HL-60/S4 (cell line): ENCODE measurements around the gene CCDC137.
"Not testable (repeated sequence)": the region's sequence is repeated elsewhere in the genome, so short reads cannot be mapped to it uniquely, and the experiment has no call there.

Experiments
- in situ Hi-C: fragments of 300-500 bp; cut with MboI; formaldehyde crosslinking; loops from 2 replicates; pipeline ENCODE4 v1.14.3; 2022; ENCODE audit warnings: low sequenced_read_pairs

Gene CCDC137

DNA sequence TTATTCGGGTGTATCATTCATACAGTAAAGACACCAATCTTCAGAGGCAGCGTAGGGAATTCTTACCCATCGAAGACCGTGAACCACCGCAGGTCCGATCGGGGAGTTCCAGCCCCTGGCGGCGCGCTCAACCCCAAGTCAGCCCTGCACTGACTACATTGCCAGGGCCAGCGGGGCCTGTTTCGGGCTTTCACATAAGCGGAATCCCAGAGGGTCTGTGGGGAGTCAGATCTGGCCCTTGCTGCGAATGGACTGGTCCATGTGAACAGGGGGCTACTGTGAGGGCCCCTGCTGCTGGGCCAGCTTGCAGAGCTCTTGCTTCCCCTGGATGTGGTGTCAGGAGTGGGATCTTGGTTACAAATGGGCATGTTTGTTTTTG lies 17.8 kb upstream of the CCDC137 start:
- in situ Hi-C loops: no loop called here

DNA sequence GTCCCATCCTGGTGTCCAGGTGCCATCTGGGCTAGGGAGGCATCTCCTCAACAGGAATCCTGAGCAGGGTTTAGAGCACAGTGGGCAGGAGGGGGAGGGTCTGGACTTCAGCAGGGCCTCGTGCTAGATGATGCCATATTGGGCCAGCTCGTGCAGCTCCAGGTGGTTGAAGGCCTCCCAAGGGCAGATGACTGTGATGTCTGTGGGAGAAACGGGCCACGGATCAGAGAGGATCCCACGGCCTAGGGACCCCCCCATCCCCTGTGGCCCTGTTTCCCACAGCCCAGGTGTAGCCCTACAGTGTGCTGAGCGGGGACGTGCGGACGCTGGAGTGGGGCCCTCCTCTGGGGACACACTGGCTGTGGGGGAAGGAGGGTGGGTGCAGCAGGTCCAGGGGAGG lies 15.6 kb upstream of the CCDC137 start:
- in situ Hi-C loops: no loop called here

DNA sequence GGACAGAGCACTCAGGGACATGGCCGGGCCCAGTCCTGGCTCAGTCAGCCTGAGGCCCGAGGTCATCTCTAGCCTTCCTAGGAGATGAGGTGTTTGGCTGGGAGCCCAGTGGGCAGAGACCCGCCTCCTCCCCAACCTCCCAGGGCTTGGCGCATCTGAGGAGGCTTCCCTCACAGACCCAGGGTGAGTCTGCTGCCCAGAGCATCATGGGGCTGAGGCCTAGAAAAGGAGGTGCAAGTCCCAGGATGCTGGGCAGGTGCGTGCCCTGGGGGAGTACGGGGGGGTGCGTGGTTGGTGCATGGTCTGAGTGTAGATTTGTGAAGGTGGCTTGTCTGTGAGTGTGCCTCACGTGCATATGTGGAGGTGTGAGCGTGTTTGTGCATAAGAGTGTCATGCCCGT lies 14.8 kb upstream of the CCDC137 start:
- in situ Hi-C loops: no loop called here

DNA sequence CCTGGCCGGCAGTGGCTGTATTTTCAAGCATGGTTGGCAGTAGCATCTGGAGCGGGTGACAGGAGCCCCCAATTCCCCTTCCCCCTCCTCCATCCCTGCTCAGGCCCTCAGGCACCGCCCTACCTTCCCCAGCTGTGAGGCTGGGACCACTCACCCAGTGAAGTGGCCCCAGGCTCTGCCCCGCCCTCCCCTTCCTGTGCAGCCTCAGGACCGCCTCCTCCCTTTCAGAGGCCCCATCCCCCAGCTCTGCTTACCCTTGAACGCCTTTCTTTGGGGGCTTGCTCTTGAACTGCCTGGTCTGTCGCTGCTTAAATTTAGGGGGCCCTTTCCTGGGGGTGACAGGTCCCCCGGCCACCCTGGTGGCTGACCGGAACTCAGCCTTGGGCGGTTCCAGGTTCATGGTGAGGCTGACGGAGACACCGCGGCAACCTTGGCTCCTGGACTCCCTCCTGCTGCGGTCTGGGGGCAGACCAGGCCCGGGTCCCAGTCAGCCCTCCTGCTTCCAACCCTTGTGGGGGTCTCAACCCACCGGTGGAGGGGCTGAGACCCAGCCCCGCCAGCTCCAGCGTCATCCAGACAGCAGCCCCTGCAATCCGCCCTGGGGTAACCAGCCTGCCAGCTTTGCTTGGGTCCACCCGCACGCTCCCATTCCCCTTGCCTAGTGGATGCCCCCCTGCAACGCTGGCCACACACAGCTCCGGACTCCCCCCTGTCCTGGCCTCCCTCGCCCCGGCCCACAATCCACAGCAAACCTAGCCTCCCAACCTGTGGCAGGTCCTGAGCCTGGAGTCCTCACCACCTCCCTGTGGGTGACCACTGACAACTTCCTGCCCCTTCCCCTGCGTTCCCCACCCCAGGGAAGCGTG lies 13.4 kb upstream of the CCDC137 start:
- in situ Hi-C loops: no loop called here

DNA sequence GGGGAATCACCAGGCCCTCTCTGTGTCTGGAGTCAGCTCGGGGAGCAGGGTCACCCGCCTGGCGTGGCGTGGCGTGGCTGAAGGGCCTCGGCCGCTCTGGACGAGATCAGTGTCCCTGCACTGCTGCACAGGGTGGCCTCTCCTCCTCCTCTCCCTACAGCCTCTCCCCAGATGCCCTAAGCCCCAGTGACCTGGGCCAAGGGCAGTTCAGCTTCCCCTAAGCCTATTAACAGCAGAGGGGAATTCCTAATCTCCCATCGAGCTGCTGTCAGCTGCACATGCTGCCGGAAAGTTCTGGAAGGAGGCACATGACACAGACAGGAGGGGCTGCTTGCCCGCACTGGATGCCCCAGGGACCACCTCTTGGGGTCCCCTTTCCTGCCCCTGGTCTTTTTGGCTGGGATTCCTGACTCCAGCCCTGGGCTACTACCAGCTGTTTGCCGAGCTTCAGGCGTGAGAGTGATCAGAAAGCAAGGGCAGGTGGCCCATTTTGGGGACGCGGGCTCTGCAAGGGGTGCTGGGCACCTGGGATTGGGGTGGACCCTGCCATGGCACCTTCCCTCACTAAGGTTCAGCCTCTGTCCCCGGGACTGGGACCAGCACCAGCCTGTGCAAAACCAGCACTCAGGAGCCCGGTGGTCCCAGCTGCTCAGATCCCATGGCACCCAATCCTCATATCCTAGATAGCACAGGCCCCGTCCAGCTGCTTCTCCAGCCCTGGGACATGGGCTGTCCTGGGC lies 11.0 kb upstream of the CCDC137 start:
- in situ Hi-C loops: no loop called here

DNA sequence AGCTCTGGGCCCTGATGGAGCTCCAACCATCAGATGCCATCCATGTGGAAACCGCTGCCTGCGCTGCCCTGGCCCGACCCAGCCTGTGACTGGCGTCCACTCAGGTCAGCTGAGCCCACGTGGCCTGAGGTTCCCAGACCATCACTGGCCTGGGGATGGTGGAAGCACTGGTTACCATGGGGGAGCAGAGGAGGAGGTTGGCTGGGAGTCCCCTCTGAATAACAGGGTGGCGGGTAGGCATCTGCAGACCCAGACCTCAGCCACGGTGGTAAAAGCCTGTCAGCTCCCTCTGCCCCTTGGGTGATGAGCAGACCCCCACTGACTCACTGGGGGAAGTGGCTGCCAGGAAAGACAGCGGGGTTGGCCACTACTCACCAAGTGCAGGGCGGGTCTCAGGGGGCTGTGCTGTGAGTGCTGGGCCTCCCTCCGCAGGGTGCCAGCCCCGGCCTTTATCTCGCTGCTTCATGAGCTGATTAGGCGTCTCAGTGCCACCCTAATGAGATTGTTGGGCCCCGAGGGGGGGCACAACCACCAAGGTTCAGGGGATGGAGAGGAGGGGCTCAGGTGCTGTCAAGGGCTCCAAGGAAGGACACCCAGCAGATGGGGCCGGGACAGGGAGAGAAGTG lies 10.3 kb upstream of the CCDC137 start, which contains the start of gene PDE6G:
TSS of gene PDE6G (minus strand) at position 425 of the 626 bp plus-strand sequence. CDS start 3,237 bp downstream, outside the sequence.
- in situ Hi-C loops: no loop called here

DNA sequence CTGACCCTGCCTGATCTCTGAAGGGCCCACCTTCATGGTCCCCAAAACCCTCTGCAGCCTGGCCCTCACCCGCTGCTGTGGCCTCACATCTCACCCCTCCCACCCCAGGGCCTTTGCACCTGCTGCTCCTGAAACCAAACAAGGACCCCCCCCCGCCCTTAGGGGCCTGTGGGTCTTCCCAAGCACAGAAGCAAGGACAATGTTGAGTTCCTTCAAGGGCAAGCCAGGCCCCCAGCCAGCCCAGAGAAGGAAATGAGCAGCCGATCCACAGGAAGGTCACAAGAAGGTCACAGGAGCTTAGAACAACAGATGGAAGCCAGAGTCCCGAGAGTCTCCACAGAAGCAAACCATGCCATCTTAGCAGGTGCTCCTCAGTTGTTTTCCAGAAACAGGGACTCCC lies 9.7 kb upstream of the CCDC137 start:
- in situ Hi-C loops: no loop called here

DNA sequence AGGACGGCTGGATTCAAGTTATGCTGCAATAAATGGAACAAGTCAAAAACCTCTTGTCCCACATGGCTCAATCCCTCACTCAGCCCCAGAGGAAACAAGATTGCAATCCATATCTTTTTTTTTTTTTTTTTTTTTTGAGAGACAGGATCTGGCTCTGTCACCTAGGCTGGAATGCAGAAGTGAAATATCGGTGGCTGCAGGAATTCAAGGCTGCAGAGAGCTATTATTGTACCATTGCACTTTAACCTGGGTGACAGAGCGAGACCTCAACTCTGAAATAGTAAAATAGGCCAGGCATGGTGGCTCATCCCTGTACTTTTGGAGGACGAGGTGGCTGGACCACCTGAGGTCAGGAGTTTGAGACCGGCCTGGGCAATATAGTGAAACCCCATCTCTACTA lies 7.5 kb upstream of the CCDC137 start:
- in situ Hi-C loops: no loop called here

DNA sequence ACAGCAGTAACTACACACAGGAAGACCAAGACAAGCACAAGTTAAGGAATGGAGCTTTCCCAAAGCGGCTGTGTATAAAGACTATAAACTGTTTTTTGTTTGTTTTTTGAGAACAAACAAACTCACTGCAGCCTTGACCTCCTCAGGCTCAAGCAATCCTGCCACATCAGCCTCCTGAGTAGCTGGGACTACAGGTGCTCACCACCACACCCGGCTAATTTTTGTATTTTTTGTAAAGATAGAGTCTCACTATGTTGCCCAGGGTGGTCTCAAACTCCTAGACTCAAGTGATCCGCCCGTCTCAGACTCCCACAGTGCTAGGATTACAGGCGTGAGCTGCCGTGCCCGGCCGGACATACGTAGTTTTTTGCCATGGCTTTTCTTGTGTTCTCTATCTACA lies 6.1 kb upstream of the CCDC137 start:
- in situ Hi-C loops: no loop called here

DNA sequence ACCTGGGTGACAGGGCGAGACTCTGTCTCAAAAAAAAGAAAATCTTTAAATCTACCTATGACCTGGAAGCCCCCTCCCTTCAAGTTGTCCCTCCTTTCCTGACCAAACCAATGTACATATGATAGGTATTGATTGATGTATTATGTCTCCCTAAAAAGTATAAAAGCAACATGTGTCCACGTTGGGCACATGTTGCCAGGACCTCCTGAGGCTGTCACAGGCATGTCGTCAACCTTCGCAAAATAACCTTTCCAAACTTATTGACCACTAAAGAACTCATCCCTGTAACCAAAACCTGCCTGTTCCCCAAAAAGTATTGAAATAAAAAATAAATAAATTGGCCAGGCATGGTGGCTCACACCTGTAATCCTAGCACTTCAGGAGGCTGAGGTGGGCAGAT lies 4.5 kb upstream of the CCDC137 start:
- in situ Hi-C loops: no loop called here

DNA sequence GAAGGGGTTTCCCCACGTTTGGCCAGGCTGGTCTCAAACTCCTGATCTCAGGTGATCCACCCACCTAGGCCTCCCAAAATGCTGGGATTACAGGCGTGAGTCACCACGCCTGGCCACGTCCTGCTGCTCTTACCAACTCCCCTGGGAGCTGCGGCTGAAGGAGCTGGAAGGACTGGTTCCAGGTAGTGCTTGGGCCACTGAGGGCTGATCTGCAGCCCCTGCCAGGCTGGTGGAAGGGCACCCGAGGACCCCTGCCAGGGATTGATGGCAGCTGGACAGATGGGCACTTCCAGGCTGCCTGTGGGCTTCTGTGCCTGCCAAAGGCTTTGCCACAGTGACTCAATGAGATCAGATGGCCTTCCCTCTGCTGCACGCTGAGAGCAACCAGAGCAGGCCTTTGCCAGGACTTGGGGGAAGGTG lies 2.5 kb upstream of the CCDC137 start:
- in situ Hi-C loops: no loop called here

DNA sequence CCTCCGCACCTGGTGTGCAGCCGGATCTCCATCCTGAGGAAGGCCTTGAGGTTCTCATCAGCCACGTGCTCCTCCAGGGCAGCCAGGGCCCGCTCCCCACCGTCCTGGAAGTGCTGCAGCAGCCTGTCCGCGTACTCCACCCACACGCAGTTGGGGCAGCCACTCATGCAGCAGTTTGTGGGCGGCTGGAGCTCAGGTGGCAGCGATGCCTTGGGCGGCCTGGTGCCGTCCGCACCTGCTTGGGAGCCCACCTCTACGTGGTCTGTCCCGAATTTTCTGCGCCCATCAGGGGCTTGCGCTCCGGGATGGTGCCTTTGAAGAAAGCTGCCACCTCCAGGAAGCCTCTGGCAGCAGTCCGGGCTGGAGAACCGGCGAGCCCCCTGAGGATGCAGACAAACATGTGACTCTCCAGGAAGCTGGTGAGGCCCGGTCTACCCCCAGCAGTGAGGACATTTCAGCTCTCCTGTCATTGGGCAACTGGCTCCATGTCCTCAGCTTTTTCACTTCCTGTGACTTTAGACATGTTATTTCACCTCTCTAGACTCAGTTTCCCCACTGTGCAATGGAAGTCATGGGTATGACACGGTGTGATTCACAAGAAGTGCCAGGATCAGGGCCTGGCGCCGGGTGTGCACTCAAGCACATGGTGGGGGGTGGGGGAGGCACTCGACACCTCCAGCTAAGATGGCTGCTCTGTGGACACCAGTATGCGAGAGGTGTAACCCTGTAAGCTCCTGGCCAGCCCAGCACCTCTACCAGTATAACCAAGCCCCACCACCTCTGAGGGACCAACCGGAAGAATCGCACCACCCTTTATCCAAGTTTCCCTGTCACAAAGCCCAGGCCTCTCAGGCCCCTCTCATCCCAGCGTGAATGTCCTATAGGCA lies 1.1 kb upstream of the CCDC137 start:
- in situ Hi-C loops: no loop called here

DNA sequence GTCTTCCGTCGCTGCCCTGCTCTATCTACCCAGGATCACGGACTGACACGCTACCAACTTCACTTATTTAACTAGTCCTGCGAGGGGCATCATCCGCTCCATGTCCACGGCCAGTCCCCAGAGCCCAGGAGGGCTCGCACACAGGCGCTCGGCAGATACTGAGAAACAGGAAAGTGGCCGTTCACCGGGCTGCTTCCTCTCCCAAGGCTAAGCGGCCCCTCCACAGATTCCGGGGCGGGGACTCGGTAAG lies 520 bp upstream of the CCDC137 start:
- in situ Hi-C loops: no loop called here

DNA sequence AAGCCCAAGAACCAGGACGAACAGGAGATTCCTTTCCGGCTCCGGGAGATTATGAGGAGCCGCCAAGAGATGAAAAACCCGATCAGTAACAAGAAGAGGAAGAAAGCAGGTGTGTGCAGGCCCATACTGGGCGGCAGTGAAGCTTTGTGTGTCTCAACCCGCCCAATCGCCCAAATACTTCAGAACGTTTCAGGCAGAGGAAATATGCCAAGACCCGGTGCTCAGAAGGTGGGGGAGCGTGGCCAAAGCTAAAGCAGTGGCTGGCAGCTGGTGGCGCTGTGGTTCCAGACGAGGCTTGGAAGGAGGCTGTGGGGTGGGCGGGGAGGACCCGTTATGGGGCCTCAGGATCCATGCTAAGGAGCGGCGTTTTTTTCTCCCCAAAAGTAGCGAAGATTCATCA lies 1.2 kb downstream of the CCDC137 start:
- in situ Hi-C loops: no loop called here

DNA sequence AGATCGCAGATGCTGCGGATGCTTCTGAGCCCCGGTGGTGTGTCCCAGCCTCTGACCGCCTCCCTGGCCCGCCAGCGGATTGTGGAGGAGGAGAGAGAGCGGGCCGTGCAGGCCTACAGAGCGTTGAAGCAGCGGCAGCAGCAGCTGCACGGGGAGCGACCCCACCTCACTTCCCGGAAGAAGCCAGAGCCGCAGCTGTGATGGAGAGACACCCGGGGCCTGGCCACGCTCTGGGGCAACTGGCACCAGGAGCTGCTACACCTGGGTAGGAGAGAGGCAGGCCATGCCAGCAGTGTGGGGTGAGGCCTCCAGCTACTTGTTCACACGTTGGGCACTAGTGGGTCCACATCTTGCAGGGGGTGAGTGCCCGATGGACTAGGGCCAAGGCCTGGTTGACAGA lies 6.0 kb downstream of the CCDC137 start:
- in situ Hi-C loops: no loop called here

DNA sequence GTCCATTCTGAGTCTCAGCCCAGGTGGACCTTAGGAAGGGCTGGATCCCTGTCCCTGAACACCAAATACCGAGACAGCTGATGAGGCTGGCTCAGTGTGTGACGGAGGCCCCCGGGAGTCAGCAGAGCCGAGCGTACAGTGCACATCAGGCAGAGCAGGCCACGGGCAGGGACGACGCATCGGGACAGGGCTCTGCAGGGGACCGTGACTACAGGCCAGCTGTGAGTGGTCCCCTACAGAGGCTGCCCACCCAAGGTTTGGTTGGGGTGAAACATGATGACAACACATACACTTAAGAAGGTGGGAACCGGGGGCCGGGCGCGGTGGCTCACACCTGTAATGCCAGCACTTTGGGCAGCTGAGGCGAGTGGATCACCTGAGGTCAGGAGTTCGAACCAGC lies 6.4 kb downstream of the CCDC137 start:
- in situ Hi-C loops: no loop called here

DNA sequence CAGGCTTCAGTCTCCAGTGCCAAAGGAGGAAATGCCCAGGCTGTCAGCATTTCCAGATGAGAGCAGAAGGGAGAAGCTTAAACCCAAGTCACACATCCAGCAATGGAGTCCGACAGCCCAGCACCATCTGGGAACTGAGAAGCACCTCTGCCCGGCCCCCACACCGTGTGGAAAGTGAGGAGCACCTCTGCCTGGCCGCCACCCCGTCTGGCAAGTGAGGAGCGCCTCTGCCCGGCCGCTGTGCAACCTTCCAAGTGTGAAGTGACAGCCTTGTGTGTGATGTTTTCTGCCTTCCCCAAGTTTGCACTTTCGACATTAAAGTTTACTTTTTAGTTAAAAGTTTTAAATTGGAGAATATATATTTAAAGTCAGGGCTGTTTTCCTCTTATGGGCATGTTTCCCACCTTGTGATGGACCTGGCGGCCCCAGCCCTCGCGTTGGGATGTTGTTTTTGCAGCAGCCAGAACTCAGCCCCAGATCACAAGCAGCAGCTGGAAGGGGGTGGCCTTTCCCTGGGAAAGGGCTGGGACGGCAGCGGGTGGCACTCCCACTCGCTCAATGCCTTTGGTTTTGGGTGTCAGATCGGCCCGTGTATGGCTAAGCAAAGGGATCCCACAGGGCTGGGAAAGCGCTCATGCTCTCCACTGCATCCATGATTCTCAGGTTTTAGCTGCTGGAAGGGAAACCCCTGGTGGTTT lies 7.2 kb downstream of the CCDC137 start:
- in situ Hi-C loops: no loop called here

DNA sequence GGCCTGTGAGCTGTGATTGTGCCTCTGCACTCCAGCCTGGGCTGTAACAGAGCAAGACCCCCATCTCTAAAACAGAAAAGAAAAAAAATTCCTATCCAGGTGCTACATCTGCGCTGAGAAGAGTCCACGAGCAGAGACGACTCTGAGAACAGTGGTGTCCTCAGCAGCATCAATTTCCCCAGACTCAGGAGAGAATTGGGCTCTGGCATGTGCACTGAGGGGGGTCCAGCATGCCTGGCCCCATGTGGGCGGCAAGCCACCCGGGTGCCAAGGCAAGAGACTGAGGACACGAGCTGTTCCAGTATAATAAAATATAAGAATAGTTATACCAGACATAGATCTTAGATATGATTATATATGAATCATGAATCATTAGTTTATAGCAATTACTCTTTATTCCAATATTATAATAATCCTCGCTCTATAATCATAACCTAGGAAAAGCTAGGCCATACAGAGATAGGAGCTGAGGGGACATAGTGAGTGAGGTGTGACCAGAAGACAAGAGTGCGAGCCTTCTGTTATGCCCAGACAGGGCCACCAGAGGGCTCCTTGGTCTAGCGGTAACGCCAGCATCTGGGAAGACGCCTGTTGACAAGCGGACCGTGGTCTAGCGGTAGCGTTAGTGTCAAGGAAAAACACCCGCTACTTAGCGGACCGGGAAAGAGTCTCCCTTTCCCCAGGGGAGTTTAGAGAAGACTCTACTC lies 9.1 kb downstream of the CCDC137 start:
- in situ Hi-C loops: not testable (repeated sequence)

DNA sequence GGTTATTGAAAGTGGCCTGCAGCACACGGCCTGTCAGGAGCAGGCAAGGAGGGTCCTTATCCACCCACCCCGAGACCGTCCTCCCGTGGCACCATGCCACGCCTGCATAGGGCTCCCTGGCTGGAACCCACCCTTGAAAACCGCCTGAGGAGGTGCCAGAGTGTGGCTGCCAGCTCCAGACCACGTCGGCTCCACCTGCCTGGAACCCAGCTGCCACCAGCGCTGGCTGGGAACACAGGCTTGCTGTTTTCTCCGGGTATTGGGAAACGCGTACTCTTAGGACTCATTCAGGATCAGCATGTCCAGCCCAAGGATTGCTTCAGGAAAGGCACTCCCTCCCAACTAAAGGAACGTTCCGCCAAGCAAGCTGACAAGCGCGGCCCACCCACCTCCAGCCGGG lies 10.4 kb downstream of the CCDC137 start:
- in situ Hi-C loops: no loop called here

DNA sequence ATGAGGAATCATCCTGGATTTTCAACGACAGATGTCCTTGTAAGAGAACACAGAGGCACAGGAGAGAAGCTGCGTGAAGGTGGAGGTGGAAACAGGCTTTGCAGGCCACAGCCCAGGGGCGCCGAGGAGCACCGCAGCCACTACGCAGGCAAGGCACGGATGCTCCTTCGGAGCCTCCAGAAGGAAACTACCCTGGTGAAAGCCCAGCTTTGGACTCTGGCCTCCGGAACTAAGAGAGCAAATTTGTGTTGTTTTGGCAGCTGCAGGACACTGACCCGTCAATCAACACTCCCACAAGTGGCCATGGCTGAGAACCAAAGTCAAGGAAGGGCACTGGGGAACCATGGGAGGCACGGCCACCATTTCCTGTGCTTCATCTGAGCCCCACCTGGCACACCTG lies 13.6 kb downstream of the CCDC137 start:
- in situ Hi-C loops: no loop called here
